GM19240 (cell line): ENCODE measurements around the gene SPDYE16.
"Not testable (repeated sequence)": the region's sequence is repeated elsewhere in the genome, so short reads cannot be mapped to it uniquely, and the experiment has no call there.

Experiments
- DNase-seq: peaks from one replicate; pipeline ENCODE4 v3.0.0; 2011; ENCODE audit warnings: low spot score; ENCODE audit not compliant: insufficient read length

SPDYE16 gene

DNA sequence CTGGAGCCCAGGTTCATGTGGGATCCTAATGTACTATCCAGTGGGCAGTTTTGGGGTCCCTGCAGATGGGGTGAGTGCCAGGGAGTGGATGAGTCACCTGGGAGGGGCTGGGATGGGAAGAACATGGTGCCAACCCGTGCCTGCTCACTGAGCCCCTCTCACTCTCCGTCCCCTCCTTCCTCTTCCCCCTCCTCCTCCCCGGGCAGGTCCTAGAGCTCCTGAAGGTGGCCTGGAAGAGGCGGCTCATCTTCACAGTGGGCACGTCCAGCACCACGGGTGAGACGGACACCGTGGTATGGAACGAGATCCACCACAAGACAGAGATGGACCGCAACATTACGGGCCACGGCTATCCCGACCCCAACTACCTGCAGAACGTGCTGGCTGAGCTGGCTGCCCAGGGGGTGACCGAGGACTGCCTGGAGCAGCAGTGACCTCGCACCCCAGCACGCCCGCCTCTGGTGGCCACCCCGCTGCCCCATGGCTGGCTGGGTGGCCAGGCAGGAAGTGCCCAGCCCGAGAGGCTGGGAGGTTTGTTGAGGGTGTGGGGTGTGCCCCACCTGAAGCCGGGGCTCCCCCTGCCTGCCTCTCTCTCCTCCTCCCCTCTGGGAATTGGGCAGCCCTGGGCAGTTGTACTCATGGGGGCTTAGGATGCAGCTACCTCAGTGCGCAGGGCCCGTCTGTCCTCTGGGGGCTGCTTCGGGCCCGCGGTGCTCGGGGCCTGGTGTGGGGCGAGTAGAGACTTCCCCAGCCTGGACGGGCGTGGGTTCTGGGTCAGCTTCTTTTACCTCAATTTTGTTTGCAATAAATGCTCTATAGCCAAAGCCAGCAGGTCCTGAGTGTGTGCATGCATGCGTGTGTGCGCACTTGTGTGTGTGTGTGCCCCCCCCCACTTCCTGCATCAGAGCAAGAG lies 37.7 kb downstream of the SPDYE16 start:
- no peak for DNase-seq

DNA sequence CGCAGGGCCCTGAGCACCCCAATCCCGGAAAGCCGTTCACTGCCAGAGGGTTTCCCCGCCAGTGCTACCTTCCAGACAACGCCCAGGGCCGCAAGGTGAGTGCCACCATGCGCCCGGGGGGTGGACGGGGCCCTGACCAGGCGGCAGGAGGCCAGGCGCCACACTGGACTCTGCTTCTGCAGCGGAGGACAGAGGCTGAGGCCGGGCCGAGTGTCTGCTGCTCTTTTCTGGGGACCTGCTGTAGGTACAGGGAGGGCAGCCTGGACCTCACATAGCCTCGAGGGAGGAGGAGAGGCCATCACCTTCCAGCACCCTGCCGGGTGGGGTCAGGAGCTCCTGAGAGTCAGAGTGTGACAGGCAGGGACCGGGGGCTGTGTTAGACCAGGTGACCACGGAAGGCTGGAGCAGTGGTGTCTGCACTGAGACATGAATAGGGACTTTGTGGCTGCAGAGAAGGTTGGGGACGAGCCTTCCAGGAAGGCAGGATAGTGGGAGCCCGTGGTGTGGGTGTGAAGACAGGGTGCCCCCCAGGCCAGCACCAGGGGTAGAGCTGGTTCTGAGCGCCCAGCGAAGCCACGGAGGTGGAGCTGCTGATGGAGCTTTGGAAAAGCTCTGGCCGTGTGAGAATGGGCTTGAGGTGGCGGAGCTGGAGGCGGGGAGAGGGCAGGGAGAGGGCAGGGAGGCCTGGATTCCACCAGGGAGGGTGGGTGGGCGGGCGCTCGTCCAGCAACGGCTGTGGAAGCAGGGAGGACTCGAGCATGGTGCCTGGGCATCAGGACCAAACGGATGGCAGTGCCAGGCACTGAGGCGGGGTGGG lies 38.5 kb downstream of the SPDYE16 start:
- DNase-seq, result not testable (repeated sequence)

DNA sequence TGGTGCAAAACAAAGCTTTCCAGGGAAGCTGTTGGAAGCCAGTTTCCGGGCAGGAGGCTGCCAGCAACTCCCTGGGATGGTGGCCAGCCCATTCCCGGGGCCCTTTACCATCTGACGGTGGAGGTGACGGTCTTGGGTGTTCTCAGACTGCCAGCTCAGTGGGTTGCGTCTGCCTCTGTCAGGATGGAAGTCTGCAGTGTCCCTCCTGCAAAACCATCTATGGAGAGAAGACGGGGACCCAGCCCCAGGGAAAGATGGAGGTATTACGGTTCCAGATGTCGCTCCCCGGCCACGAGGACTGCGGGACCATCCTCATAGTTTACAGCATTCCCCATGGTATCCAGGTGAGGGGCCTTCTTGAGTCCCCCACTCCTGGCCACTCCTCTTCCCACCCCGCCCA lies 39.9 kb downstream of the SPDYE16 start:
- DNase-seq, result not testable (repeated sequence)

DNA sequence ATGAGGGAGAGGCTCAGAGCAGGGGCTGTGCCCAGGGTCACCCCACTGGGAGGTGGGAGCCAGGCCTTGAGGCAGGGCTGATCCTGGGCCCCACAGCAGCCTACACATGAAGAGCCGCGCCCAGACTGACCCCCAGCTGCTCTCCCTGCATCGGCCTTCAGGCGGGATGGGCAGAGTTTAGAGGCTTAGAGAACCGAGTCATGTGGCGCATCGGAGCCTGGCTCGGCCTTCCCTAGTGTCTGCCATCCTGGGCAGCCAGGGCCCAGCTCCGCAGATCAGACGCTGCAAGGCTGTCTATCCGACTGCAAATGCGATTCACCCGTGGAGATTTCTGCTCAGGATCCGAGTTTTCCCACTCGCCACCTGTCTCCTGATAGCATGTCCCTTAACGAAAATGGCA lies 40.3 kb downstream of the SPDYE16 start:
- DNase-seq, result not testable (repeated sequence)

DNA sequence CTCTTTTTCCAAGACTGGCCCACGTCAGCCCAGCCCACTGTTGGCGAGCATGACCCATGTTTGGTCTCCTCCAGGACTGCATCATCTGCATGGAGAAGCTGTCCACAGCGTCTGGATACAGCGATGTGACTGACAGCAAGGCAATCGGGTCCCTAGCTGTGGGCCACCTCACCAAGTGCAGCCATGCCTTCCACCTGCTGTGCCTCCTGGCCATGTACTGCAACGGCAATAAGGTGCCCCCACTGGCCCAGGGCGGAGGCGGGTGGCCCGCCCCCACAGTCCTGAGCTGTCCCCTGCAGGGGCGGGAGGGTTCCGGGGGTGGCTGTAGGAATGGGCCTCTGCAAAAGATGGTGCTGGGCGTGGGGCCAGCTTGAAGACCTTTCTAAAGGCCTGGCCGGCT lies 40.9 kb downstream of the SPDYE16 start:
- not testable (repeated sequence) for DNase-seq

DNA sequence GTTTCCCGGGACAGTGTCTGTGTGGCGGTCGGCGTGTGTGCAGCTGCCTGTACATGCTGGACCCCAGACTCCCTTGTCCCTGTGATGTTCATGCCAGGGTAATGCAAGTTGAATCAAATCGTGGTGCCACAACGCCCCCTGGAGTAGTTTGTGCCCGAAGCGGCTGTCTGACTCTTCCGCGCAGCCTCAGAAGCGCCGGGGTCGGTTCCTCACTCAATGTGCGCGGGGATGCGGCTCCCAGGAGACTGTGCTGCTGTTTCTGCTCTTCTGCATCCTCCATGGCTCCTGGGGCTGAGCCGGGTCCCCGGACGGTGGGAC lies 43.2 kb downstream of the SPDYE16 start:
- DNase-seq, result not testable (repeated sequence)

DNA sequence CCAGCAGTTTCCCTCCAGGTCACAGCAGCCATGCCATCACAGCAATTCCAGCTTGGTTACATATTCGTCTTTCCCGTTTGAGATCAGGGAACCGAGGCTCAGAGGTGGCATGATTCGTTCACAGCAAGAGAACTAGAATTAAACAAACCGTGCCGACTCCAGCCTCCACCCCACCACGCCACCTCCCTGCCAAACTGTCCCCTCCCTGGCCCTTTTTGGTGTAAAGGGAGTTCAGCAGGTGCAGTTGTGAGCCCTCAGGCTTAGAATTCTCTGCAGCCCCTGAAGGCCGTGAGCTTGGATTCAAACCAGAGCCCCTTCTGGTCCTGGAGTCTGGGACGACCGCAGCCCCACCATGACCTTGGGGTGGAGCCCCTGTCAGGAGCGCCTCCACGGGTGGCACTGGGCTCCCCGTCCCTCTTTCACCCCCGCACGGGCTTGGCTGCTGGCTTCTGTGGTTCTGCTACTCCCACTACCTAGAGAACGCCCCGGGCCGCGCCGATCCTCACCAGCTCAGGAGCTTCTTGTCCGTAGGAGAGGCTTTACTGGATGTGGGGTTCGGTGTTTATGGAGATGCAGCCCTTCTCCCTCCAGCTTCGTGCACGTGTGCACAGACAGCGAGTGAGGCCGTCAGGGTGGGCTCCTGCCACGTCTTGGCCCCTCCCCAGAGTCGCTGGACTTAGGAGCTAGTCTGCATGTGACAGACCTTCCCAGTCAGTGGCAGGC lies 43.7 kb downstream of the SPDYE16 start:
- DNase-seq, result not testable (repeated sequence)

DNA sequence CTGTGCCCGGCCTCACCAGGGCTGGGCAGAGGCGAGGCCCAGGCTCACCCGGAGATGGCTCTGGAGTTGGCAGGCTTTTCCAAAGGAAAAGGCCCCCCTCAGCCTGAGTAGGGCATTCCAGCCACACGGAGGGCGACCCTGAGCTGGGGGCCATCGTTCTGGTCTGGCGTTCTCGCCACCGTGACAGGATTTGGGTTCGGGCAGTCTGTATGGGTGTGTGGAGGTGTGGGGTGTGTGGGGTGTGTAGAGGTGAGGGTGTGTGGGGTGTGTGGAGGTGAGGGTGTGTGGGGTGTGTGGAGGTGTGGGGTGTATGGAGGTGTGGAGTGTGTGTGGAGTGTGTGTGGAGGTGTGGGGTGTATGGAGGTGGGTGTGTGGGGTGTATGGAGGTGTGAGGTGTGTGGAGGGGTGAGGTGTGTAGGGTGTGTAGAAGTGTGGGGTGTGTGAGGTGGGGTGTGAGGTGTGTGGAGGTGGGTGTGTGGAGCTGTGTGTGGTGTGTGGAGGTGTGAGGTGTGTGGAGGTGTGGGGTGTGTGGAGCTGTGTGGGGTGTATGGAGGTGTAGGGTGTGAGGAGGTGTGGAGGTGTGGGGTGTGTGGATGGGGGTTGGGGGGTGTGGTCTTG lies 44.4 kb downstream of the SPDYE16 start:
- DNase-seq, result not testable (repeated sequence)

DNA sequence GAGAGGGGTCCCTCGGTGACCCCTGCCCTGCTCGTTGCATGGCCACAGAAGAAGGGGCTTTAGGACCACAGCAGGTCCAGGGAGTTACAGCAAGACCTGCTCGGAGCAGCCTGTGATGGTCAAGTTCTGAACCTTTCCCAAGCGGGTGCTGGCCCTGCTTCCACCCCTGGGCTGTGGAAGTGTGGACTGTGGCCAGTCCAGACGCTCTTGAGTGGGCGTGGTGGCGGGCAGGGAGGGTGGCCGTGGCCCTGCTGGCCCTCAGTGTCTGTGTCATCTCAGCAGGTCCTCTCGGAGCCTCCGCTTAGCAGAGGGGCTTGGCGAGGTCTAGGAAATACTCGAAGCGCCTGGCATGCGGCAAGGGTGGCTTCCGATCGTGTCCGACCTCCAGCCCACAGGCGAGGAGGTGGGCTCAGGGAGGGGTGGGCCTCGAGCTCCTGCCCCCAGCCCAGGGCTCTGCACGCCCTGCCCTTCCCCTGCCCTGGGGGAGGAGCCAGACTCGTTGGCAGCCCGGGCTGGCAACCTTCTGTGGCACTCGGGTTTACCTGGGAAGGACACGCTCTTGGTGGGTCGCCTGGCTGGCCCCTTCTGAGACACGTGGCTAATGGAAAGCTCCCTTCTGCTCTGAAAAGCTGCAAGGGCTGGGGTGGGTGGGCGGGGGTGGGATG lies 45.0 kb downstream of the SPDYE16 start:
- DNase-seq, result not testable (repeated sequence)

DNA sequence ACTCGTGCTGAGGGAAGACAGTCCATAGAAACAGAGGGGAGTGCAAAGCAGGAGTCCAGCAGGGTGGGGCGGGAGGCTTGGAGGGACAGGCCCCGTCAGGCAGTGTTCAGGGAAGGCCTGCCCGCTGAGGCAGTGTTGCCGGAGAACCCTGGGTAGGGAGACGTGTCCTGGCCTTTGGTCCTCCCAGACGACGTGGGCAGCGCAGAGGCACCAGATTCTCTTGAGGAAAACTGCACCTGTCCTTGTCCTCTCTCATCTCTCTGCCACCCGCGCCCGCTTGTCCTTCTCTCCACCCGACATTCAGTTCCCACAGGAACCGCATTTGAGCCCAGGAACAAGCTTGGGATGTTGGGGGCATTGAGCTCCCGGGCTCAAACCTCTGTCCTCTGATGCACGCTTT lies 47.4 kb downstream of the SPDYE16 start:
- DNase-seq, result not testable (repeated sequence)

DNA sequence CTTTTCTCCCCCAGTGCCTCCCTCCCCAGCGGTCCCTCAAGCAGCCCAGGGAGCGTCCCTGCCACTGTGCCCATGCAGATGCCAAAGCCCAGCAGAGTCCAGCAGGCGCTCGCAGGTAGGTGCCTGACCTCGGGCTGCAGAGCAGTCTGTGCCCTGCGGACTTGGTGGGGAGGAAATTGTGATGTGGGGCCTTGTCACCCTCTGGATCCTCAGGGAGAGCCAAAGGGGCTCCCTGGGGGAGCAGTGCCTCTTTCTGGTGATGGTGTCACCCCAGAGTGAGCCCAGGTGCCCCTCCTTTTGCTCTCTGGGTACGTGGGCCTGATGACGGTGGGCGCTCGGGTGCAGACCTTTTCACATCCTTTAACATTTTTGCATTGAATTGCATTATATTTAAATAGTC lies 51.0 kb downstream of the SPDYE16 start:
- not testable (repeated sequence) for DNase-seq

DNA sequence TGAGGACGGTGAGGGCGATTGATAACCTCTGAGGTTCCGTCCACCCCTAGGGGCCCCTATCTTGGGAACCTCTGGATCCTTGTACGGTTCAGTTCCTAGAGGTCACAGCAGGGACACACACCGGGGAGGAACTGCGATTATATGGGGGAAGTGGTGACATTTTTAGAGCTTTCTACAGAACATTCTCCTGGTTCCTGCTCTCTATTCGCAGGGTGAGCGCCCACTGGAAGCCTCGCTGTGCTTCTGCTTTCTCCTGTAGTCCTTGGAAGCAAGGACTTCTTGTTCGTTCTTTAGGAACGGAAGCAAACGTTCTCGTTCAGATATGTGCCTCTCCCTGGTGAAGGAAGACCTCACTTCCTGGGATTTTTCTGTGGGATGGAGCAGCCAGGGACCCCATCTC lies 55.1 kb downstream of the SPDYE16 start:
- DNase-seq, result not testable (repeated sequence)

DNA sequence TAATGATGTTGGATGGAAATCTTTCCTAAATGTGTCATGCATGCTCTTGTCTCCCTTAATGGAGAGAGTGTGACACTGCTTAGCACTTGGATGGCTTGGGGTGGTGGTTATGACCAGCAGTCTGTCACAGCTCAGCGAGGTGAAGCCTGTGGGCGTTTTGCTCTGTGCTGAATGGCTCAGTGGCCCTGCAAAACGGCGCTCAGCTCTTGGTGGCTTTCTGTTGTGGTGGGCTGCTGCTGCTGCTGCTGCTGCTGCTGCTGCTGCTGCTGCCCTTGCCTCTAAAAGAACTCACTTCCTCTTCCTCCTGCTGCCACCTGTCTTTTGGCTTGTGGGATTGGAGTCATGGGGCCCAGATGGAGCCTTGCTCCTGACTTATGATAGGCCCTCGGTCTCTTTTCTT lies 56.5 kb downstream of the SPDYE16 start:
- not testable (repeated sequence) for DNase-seq

DNA sequence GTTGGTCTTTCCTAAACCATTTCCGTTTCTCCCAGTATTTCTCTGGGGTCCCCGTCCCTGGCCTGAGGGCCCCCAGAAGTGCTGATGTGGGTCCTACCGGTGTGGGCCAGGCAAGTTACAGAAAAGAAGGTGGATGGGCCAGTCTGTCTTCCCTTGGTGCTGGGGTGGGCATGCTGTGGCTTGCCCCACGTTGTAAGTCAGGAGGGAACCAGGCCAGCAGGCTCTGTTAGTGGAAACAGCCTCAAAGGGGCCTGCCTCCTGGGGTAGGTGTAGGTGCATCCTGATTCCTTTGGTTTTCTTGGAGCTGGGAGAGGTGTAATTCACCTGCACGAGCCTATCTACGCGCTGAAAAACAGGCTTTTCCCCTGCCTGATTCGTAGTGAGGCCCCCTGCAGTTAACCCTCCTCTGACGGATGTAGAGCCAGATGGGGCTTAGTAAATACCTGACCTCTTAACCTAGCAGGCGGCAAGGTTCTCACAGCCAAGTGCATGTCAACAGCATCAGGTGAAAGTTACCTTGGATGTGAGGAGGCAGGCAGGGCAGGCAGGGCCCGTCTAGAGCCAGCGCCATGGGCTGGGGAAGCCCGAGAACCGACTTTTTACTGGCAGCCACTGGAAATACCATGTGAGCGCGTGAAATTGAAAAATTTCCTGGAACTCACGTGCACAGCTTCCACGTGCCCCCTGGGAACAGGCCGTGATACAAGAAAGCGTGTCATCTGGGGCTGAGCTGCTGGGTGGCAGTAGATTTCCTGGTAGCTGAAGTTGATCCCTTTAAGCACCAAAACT lies 57.1 kb downstream of the SPDYE16 start:
- DNase-seq, result not testable (repeated sequence)

DNA sequence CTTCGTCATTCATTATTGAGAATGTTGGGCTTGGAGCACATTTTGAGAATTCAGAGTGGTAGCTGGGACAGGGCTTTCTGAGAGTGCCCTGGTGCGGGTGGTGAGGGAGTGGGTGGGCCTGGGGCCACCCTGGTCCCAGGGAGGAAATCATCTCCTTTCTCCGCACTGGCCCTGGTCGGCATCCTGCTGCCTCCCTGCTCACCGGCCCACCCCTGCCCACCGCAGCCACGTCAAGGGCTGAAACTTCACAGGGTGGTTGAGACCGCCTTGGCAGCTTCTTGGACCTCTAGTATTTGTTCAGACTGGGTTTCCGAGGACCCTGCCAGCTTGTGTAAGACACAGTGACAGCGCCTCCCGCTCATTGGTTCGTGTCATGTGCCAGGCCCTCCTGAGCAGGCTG lies 58.6 kb downstream of the SPDYE16 start:
- DNase-seq, result not testable (repeated sequence)

DNA sequence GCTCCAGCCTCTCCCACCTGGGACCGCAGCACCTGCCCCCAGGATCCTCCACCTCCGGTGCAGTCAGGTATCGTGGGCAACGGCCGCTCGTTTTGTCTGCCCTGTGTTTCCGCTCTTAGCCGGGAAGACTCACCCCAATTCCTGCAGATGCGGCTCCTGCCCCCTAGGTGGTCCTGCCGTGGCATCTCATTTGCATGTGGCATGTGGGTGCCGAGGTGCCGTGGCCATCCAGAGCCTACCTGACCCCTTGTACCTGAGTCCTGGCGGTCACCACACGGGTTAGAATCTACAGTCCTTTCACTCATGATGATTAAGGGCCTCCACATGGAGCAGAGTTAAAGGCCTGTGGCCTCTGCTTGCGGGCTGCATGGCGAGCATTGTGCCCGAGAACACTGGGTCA lies 60.0 kb downstream of the SPDYE16 start:
- not testable (repeated sequence) for DNase-seq

DNA sequence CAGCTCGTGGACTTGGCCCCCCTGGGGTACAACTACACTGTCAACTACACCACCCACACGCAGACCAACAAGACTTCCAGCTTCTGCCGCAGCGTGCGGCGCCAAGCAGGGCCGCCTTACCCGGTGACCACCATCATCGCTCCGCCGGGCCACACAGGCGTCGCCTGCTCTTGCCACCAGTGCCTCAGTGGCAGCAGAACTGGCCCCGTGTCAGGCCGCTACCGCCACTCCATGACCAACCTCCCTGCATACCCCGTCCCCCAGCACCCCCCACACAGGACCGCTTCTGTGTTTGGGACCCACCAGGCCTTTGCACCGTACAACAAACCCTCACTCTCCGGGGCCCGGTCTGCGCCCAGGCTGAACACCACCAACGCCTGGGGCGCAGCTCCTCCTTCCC lies 60.4 kb downstream of the SPDYE16 start:
- not testable (repeated sequence) for DNase-seq
